RWPE1 (cell line): ENCODE measurements around the gene PTGER3.
"Not testable (repeated sequence)": the region's sequence is repeated elsewhere in the genome, so short reads cannot be mapped to it uniquely, and the experiment has no call there.

Experiments
- CTCF ChIA-PET: fragments of 350-600 bp; sonication (Branson Sonifier 250); formaldehyde crosslinking; extraction: SDS; loops from one replicate; lab custom pipeline; 2021; lab: Yijun Ruan, JAX
- POLR2A ChIA-PET: fragments of 400-600 bp; formaldehyde crosslinking; extraction: SDS; loops from one replicate; lab custom pipeline; 2020; ENCODE audit warnings: antibody characterized with exemption; ENCODE audit not compliant: low non-redundant PET; lab: Yijun Ruan, JAX
- DNase-seq: peaks from one replicate; pipeline ENCODE4 v3.0.0; 2012; ENCODE audit warnings: low spot score
- H3K27ac ChIP-seq: fragments of 450-650 bp; 2 replicates; pipeline ENCODE4 v1.5.1; 2017
- TF ChIP-seq, protein P1 (sequence below): fragments of 450-650 bp; conservative IDR thresholded peaks from 2 replicates; pipeline ENCODE4 v1.5.1; 2017; ENCODE audit warnings: low read depth, mild to moderate bottlenecking

The PTGER3 gene

GRCh38 chr1:70997793-70998192 is 49.8 kb downstream of the PTGER3 start:
- CTCF ChIA-PET: no interaction called here
- no peak overlapping the region for H3K27ac ChIP-seq
- POLR2A ChIA-PET: no interaction called here
- TF ChIP-seq, protein P1, sequence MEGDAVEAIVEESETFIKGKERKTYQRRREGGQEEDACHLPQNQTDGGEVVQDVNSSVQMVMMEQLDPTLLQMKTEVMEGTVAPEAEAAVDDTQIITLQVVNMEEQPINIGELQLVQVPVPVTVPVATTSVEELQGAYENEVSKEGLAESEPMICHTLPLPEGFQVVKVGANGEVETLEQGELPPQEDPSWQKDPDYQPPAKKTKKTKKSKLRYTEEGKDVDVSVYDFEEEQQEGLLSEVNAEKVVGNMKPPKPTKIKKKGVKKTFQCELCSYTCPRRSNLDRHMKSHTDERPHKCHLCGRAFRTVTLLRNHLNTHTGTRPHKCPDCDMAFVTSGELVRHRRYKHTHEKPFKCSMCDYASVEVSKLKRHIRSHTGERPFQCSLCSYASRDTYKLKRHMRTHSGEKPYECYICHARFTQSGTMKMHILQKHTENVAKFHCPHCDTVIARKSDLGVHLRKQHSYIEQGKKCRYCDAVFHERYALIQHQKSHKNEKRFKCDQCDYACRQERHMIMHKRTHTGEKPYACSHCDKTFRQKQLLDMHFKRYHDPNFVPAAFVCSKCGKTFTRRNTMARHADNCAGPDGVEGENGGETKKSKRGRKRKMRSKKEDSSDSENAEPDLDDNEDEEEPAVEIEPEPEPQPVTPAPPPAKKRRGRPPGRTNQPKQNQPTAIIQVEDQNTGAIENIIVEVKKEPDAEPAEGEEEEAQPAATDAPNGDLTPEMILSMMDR: no peak
- DNase-seq: no peak

- TF ChIP-seq, protein P1: no peak
- POLR2A ChIA-PET: no interaction called here
- no peak for DNase-seq
- CTCF ChIA-PET: interaction anchor here (0.7 kb wide), 1 partner anchor 614 kb away, joined by 6 read pairs; no protein-coding TSS in a partner anchor
- H3K27ac ChIP-seq: no peak overlapping the region
Observed at GRCh38 chr1:70994753-70995268, 52.8 kb downstream of the PTGER3 start.

DNA sequence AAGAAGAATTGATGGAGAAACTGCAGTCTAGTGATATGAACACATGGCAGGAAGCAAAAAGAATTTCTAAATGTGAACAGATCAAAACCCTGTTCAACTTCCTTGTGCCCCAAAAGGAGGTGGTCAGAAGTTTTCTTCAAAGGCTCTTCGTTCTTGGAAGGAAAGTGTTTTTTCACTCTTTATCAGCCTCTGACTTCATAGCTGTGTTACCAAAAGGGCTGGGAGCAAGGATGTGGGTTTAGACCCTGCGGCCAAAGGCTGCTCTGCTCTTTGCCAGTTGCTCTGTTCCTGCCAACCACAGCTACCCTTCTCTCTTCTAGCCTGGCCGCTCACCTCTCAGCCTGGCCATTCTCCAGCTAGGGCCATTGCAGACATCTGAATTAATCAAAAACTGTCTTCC is 53.8 kb downstream of the PTGER3 start:
- ChIA-PET POLR2A (no interaction called here), CTCF (no interaction called here)
- no peak for DNase-seq
- TF ChIP-seq, protein P1: no peak
- H3K27ac ChIP-seq: no peak overlapping the region

- DNase-seq: no peak
- no peak overlapping the region for H3K27ac ChIP-seq
- ChIA-PET CTCF (no interaction called here), POLR2A (no interaction called here)
- TF ChIP-seq, protein P1: no peak
Observed at GRCh38 chr1:70992521-70992920, 55.1 kb downstream of the PTGER3 start.

DNA sequence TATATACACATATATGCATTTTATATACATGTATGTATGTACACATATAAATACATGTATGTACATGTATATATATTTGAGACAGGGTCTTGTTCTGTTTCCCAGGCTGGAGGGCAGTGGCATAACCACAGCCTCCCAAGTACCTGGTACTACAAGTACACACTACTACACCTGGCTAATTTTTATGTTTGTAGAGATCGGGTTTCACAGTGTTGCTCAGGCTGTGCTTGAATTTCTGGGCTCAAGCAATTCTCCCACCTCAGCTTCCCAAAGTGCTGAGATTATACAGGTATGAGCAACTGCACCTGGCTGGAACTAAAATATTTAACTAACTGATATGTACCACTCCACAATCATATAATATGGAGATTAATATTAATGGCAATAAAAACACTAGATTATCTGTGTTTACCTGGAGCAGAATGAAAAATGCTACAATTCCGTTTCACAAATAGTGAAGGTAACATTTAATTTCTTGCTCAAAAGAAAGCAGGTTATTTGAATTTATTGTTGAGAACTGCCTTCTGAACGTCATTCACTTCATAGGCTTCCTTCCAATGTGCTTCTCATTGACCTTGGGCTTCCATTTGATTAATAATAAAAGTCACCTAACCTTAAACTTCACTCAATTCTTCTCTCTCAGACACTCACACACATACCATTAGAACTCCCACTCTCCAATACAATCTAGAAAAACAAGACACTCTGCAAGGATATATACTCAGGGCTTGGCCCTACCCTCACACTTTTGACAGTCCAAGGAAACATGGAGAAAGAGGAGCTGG is 57.0 kb downstream of the PTGER3 start:
- ChIA-PET POLR2A (no interaction called here), CTCF (interaction anchor here (0.6 to 0.9 kb wide), 2 partner anchors 83 to 102 kb away, joined by 3 read pairs; no protein-coding TSS in a partner anchor)
- DNase-seq: no peak
- TF ChIP-seq, protein P1: no peak
- no peak overlapping the region for H3K27ac ChIP-seq

- TF ChIP-seq, protein P1: no peak
- DNase-seq: no peak
- POLR2A ChIA-PET: no interaction called here
- CTCF ChIA-PET: interaction anchor here (0.6 kb wide), 1 partner anchor 219 kb away, joined by 3 read pairs; no protein-coding TSS in a partner anchor
- no peak overlapping the region for H3K27ac ChIP-seq
Observed at GRCh38 chr1:70987497-70987896, 60.1 kb downstream of the PTGER3 start.

- CTCF ChIA-PET, H3K27ac ChIP-seq, POLR2A ChIA-PET, DNase-seq: not testable (repeated sequence)
Observed at GRCh38 chr1:70985776-70986225, 61.8 kb downstream of the PTGER3 start.

DNA sequence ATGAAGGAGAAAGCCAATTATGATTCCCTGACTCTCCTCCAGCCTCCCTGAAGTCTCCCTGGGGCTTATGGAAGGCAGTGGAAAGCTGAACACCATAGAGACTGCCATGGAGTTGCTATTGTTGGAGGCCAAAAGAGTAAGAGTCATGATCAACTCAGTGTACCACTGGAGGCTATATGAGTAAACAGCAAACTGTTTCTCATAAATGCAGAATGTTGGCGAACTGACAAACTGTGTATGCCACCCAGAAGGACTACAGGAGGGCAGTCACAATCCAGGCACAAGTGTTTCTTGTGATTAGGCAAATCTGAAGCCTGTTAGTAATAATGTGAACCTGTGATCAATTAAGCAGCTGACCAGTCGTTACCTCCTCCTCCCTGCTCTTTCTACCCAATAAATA is 62.3 kb downstream of the PTGER3 start:
- POLR2A ChIA-PET, H3K27ac ChIP-seq, CTCF ChIA-PET, DNase-seq: not testable (repeated sequence)
